OCI-LY3 (cell line): ENCODE measurements around the gene FAM219A.

Experiments
- H2AFZ ChIP-seq: fragments of 200-600, 300-600 bp; shearing (Covaris generic); 2 replicates; pipeline ENCODE4 v1.6.0; 2014; ENCODE audit warnings: antibody characterized with exemption, low read depth, low read length
- H3K27ac ChIP-seq: fragments of 200-600, 300-600 bp; sonication (generic); 2 replicates; pipeline ENCODE4 v1.5.1; 2014; ENCODE audit warnings: mild to moderate bottlenecking, low read length, moderate library complexity, mixed read lengths
- H3K27me3 ChIP-seq: fragments of 200-600, 300-600 bp; sonication (generic); 2 replicates; pipeline ENCODE4 v1.6.1; 2014; ENCODE audit warnings: low read depth, low read length, mixed read lengths
- H3K36me3 ChIP-seq: fragments of 200-600, 300-600 bp; sonication (generic); replicated peaks from 2 replicates; pipeline ENCODE3; 2014; ENCODE audit warnings: low read depth, low read length, mixed read lengths
- H3K4me1 ChIP-seq: fragments of 300-600, 200-600 bp; sonication (generic); 2 replicates; pipeline ENCODE4 v1.6.1; 2014; ENCODE audit warnings: low read length, mixed read lengths
- H3K4me2 ChIP-seq: fragments of 200-600, 300-600 bp; sonication (generic); 2 replicates; pipeline ENCODE4 v1.6.1; 2014; ENCODE audit warnings: low read length, mixed read lengths
- H3K4me3 ChIP-seq: fragments of 300-600, 200-600 bp; sonication (generic); 2 replicates; pipeline ENCODE4 v1.5.1; 2014; ENCODE audit warnings: antibody characterized with exemption, mild to moderate bottlenecking, low read length, moderate library complexity
- H3K79me2 ChIP-seq: fragments of 300-600, 200-600 bp; shearing (Covaris generic); 2 replicates; pipeline ENCODE4 v1.6.1; 2014; ENCODE audit warnings: mild to moderate bottlenecking, low read length, mixed read lengths
- H3K9ac ChIP-seq: fragments of 300-600, 200-600 bp; shearing (Covaris generic); 2 replicates; pipeline ENCODE4 v1.6.0; 2014; ENCODE audit warnings: mild to moderate bottlenecking, low read length, moderate library complexity
- H3K9me3 ChIP-seq: fragments of 200-600, 300-600 bp; shearing (Covaris generic); 2 replicates; pipeline ENCODE4 v1.6.1; 2014; ENCODE audit warnings: low read length, mixed read lengths; ENCODE audit not compliant: insufficient read depth
- H4K20me1 ChIP-seq: fragments of 200-600, 300-600 bp; sonication (generic); 2 replicates; pipeline ENCODE4 v1.6.1; 2016; ENCODE audit warnings: low read length, mixed read lengths; ENCODE audit not compliant: insufficient read depth
- CTCF ChIP-seq: fragments of 200-600, 300-600 bp; sonication (generic); IDR thresholded peaks from 2 replicates; pipeline ENCODE4 v1.5.1; 2014; ENCODE audit warnings: antibody characterized with exemption, low read length, low read depth
- EZH2phosphoT487 ChIP-seq: fragments of 200-600 bp; shearing (Covaris generic); IDR thresholded peaks from 2 replicates; pipeline ENCODE4 v1.6.1; 2018; ENCODE audit warnings: antibody characterized with exemption, mixed run types, low read depth

The FAM219A gene

GRCh38 chr9:34380511-34381315 is 77.7 kb downstream of the FAM219A start:
- Histone ChIP-seq H2AFZ (peak overlapping the region; percentile 93), H3K9me3 (no peaks in the 10 kb centered on the region), H3K27me3 (peaks cover 7% of the 10 kb centered on the region), H3K79me2 (no peaks in the 10 kb centered on the region), H3K9ac (peak overlapping the region; percentile 52), H3K4me2 (peak overlapping the region; percentile 76), H3K36me3 (no peaks in the 10 kb centered on the region), H3K4me1 (peaks cover 16% of the 10 kb centered on the region), H3K4me3 (peak overlapping the region; percentile 84), H3K27ac (no peak overlapping the region), H4K20me1 (no peaks in the 10 kb centered on the region)
- no peak for TF ChIP-seq EZH2phosphoT487
- TF ChIP-seq CTCF = no peak

GRCh38 chr9:34380034-34380510 is 78.3 kb downstream of the FAM219A start:
- Histone ChIP-seq H2AFZ (peak overlapping the region; percentile 93), H3K9ac (peak overlapping the region; percentile 52), H3K9me3 (no peaks in the 10 kb centered on the region), H3K4me2 (peak overlapping the region; percentile 76), H3K36me3 (no peaks in the 10 kb centered on the region), H3K27ac (no peak overlapping the region), H3K27me3 (peaks cover 7% of the 10 kb centered on the region), H4K20me1 (no peaks in the 10 kb centered on the region), H3K4me1 (peaks cover 19% of the 10 kb centered on the region), H3K4me3 (peak overlapping the region; percentile 84), H3K79me2 (no peaks in the 10 kb centered on the region)
- TF ChIP-seq CTCF (no peak), EZH2phosphoT487 (no peak)

GRCh38 chr9:34379334-34380033 is 78.9 kb downstream of the FAM219A start:
- H3K4me3 ChIP-seq = peak overlapping the region; percentile 84
- no peak overlapping the region for H3K27ac ChIP-seq
- H3K79me2 ChIP-seq = no peaks in the 10 kb centered on the region
- H3K4me2 ChIP-seq = peak overlapping the region; percentile 76
- H3K4me1 ChIP-seq = peaks cover 19% of the 10 kb centered on the region
- H3K36me3 ChIP-seq = no peaks in the 10 kb centered on the region
- peaks cover 7% of the 10 kb centered on the region for H3K27me3 ChIP-seq
- TF ChIP-seq EZH2phosphoT487 (no peak), CTCF (peak; percentile 97)
- H4K20me1 ChIP-seq = no peaks in the 10 kb centered on the region
- H3K9me3 ChIP-seq = no peaks in the 10 kb centered on the region
- H2AFZ ChIP-seq = peak overlapping the region; percentile 93
- peak overlapping the region; percentile 52 for H3K9ac ChIP-seq

- Histone ChIP-seq H3K27ac (no peak overlapping the region), H3K9me3 (no peaks in the 10 kb centered on the region), H4K20me1 (no peaks in the 10 kb centered on the region), H3K4me3 (no peak overlapping the region), H3K36me3 (no peaks in the 10 kb centered on the region), H3K4me2 (no peak overlapping the region; the same call in 1 of the 2 replicates), H3K4me1 (peaks cover 19% of the 10 kb centered on the region), H3K79me2 (no peaks in the 10 kb centered on the region), H3K9ac (no peak overlapping the region), H3K27me3 (peaks cover 7% of the 10 kb centered on the region), H2AFZ (no peak overlapping the region)
- TF ChIP-seq CTCF = no peak
- TF ChIP-seq EZH2phosphoT487 = no peak
Observed at GRCh38 chr9:34378376-34379060, 79.9 kb downstream of the FAM219A start.
